Endothelial cell of hepatic sinusoid (primary cell): ENCODE measurements around the gene ETNPPL.
"Not testable (repeated sequence)": the region's sequence is repeated elsewhere in the genome, so short reads cannot be mapped to it uniquely, and the experiment has no call there.

Experiments
- in situ Hi-C: cut with HindIII; loops from 2 replicates; pipeline ENCODE4 v1.10.0; 2017; ENCODE audit warnings: low sequenced_read_pairs

The ETNPPL gene

GRCh38 chr4:108758498-108758897 lies 4.4 kb downstream of the ETNPPL start:
- in situ Hi-C loops: no loop called here

GRCh38 chr4:108754327-108754726 lies 8.5 kb downstream of the ETNPPL start:
- in situ Hi-C loops: no loop called here

- in situ Hi-C loops: no loop called here
Observed at GRCh38 chr4:108751321-108751720, 11.5 kb downstream of the ETNPPL start.

GRCh38 chr4:108749119-108749518 lies 13.7 kb downstream of the ETNPPL start:
- in situ Hi-C loops: no loop called here

GRCh38 chr4:108746511-108746910 lies 16.3 kb downstream of the ETNPPL start:
- in situ Hi-C loops: no loop called here

- in situ Hi-C loops: no loop called here
Observed at GRCh38 chr4:108744307-108744706, 18.5 kb downstream of the ETNPPL start.

GRCh38 chr4:108742451-108743420 lies 20.1 kb downstream of the ETNPPL start:
- in situ Hi-C loops: no loop called here

- in situ Hi-C loops: no loop called here
Observed at GRCh38 chr4:108738003-108738706, 24.7 kb downstream of the ETNPPL start.

- in situ Hi-C loops: no loop called here
Observed at GRCh38 chr4:108731006-108731405, 31.8 kb downstream of the ETNPPL start.

- in situ Hi-C loops: no loop called here
Observed at GRCh38 chr4:108730579-108730978, 32.3 kb downstream of the ETNPPL start.

GRCh38 chr4:108729731-108730130 lies 33.1 kb downstream of the ETNPPL start:
- in situ Hi-C loops: no loop called here

GRCh38 chr4:108725457-108725856 lies 37.4 kb downstream of the ETNPPL start:
- in situ Hi-C loops: no loop called here

- in situ Hi-C loops: no loop called here
Observed at GRCh38 chr4:108717386-108717785, 45.5 kb downstream of the ETNPPL start.

GRCh38 chr4:108716340-108716739 lies 46.5 kb downstream of the ETNPPL start:
- in situ Hi-C loops: no loop called here

GRCh38 chr4:108714880-108715279 lies 48.0 kb downstream of the ETNPPL start:
- in situ Hi-C loops: no loop called here

- in situ Hi-C loops: not testable (repeated sequence)
Observed at GRCh38 chr4:108710578-108710977, 52.3 kb downstream of the ETNPPL start.

GRCh38 chr4:108709722-108710121 lies 53.1 kb downstream of the ETNPPL start:
- in situ Hi-C loops: no loop called here

GRCh38 chr4:108709234-108709633 lies 53.6 kb downstream of the ETNPPL start:
- in situ Hi-C loops: no loop called here

GRCh38 chr4:108706289-108706688 lies 56.6 kb downstream of the ETNPPL start:
- in situ Hi-C loops: no loop called here

GRCh38 chr4:108703966-108704365 lies 58.9 kb downstream of the ETNPPL start:
- in situ Hi-C loops: no loop called here

GRCh38 chr4:108703370-108703769 lies 59.5 kb downstream of the ETNPPL start:
- in situ Hi-C loops: no loop called here

GRCh38 chr4:108702960-108703359 lies 59.9 kb downstream of the ETNPPL start:
- in situ Hi-C loops: no loop called here
